ENCODE measurements around the gene LSM4. TPM values are rescaled to one million over a fixed set of nuclear protein-coding genes. Genes with fewer than 3 reads are reported as not detected.
A peak's percentile ranks its signal among the peaks of the same experiment; 100 is the strongest.

The LSM4 gene
- total and polyA plus RNA-seq, 2 of the 13 experiments (the other 11 are each of a cell fraction or from before 2014, with no cell fraction given): 65.8 to 166 TPM

GRCh38 chr19:18304458-18305310, 18.2 kb downstream of the LSM4 start (continued):
- TF ChIP-seq, protein P1, sequence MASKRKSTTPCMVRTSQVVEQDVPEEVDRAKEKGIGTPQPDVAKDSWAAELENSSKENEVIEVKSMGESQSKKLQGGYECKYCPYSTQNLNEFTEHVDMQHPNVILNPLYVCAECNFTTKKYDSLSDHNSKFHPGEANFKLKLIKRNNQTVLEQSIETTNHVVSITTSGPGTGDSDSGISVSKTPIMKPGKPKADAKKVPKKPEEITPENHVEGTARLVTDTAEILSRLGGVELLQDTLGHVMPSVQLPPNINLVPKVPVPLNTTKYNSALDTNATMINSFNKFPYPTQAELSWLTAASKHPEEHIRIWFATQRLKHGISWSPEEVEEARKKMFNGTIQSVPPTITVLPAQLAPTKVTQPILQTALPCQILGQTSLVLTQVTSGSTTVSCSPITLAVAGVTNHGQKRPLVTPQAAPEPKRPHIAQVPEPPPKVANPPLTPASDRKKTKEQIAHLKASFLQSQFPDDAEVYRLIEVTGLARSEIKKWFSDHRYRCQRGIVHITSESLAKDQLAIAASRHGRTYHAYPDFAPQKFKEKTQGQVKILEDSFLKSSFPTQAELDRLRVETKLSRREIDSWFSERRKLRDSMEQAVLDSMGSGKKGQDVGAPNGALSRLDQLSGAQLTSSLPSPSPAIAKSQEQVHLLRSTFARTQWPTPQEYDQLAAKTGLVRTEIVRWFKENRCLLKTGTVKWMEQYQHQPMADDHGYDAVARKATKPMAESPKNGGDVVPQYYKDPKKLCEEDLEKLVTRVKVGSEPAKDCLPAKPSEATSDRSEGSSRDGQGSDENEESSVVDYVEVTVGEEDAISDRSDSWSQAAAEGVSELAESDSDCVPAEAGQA (IDR thresholded peaks at IDR 0.05; ENCODE audit: low read depth): no peak
- TF ChIP-seq, protein P1 (CRISPR knock-in tag; IDR thresholded peaks at IDR 0.05; ENCODE audit: borderline replicate concordance): no peak
- peak; percentile 37 for TF ChIP-seq RBM39 (IDR thresholded peaks at IDR 0.05; ENCODE audit: low read depth, low read length, poor library complexity, severe bottlenecking)
- TF ChIP-seq TFAP4 (IDR thresholded peaks at IDR 0.05; ENCODE audit: borderline replicate concordance, low read depth): peak; percentile 51; the same call in 1 of the 2 replicates
- TF ChIP-seq PBX2 (CRISPR knock-in tag; IDR thresholded peaks at IDR 0.05): no peak
- TF ChIP-seq HNRNPLL (IDR thresholded peaks at IDR 0.05; ENCODE audit: low read depth, low read length, poor library complexity, severe bottlenecking): peak; percentile 56
- TF ChIP-seq CREBL2 (CRISPR knock-in tag; IDR thresholded peaks at IDR 0.05; ENCODE audit: borderline replicate concordance): peak; percentile 33; the same call in 1 of the 2 replicates
- peak; percentile 25; the same call in 1 of the 2 replicates for TF ChIP-seq ZMYM4 (CRISPR knock-in tag; IDR thresholded peaks at IDR 0.05)
- peak; percentile 18; the same call in 1 of the 2 replicates for TF ChIP-seq ZNF431 (CRISPR knock-in tag; IDR thresholded peaks at IDR 0.05; ENCODE audit: borderline replicate concordance, low read depth)
- TF ChIP-seq CEBPB (IDR thresholded peaks at IDR 0.05; ENCODE audit: borderline replicate concordance, low read depth, low read length): no peak
- TF ChIP-seq HNF4G (IDR thresholded peaks at IDR 0.05; ENCODE audit: borderline replicate concordance, low read depth, low read length): peak; percentile 50; the same call in 1 of the 2 replicates
- no peak for TF ChIP-seq HNF4G (CRISPR knock-in tag; IDR thresholded peaks at IDR 0.05; ENCODE audit: borderline replicate concordance, low read depth)
- peak; percentile 55; the same call in 1 of the 2 replicates for TF ChIP-seq ZNF317 (CRISPR knock-in tag; IDR thresholded peaks at IDR 0.05)
- TF ChIP-seq PLRG1 (conservative IDR thresholded peaks at IDR 0.05): no peak
